Measurements from ENCODE around the gene FUT9.

Gene FUT9

GRCh38 chr6:95998133-95998532 lies 17.6 kb upstream of the FUT9 start:
- in situ Hi-C loops (cut with MboI; ENCODE audit: low pct_unique_long_range_greater_than_20kb, low sequenced_read_pairs, unreplicated experiment): no loop called here
- no peak for TF ChIP-seq CTCF (IDR thresholded peaks at IDR 0.05; ENCODE audit: extremely low read depth, insufficient read depth, missing control alignments)
- DNase-seq (ENCODE audit: low spot score): no peak

- DNase-seq (ENCODE audit: low spot score): no peak
- TF ChIP-seq CTCF (IDR thresholded peaks at IDR 0.05; ENCODE audit: extremely low read depth, insufficient read depth, missing control alignments): no peak
- in situ Hi-C loops (cut with MboI; ENCODE audit: low pct_unique_long_range_greater_than_20kb, low sequenced_read_pairs, unreplicated experiment): no loop called here
These were observed 13.7 kb upstream of the FUT9 start for GRCh38 chr6:96001891-96002575.

GRCh38 chr6:96002576-96002910 lies 13.2 kb upstream of the FUT9 start:
- in situ Hi-C loops (cut with MboI; ENCODE audit: low pct_unique_long_range_greater_than_20kb, low sequenced_read_pairs, unreplicated experiment): no loop called here
- no peak for TF ChIP-seq CTCF (IDR thresholded peaks at IDR 0.05; ENCODE audit: extremely low read depth, insufficient read depth, missing control alignments)
- no peak for DNase-seq (ENCODE audit: low spot score)

GRCh38 chr6:96002912-96003311 lies 12.9 kb upstream of the FUT9 start:
- in situ Hi-C loops (cut with MboI; ENCODE audit: low pct_unique_long_range_greater_than_20kb, low sequenced_read_pairs, unreplicated experiment): no loop called here
- no peak for DNase-seq (ENCODE audit: low spot score)

GRCh38 chr6:96007663-96008062 lies 8.1 kb upstream of the FUT9 start:
- TF ChIP-seq CTCF (IDR thresholded peaks at IDR 0.05; ENCODE audit: extremely low read depth, insufficient read depth, missing control alignments): no peak
- no peak for DNase-seq (ENCODE audit: low spot score)
- in situ Hi-C loops (cut with MboI; ENCODE audit: low pct_unique_long_range_greater_than_20kb, low sequenced_read_pairs, unreplicated experiment): no loop called here

More at GRCh38 chr6:96002912-96003311, 12.9 kb upstream of the FUT9 start:
- no peak for TF ChIP-seq CTCF (IDR thresholded peaks at IDR 0.05; ENCODE audit: extremely low read depth, insufficient read depth, missing control alignments)

GRCh38 chr6:96013531-96013930 lies 2.2 kb upstream of the FUT9 start:
- TF ChIP-seq CTCF (IDR thresholded peaks at IDR 0.05; ENCODE audit: extremely low read depth, insufficient read depth, missing control alignments): no peak
- in situ Hi-C loops (cut with MboI; ENCODE audit: low pct_unique_long_range_greater_than_20kb, low sequenced_read_pairs, unreplicated experiment): no loop called here
- DNase-seq (ENCODE audit: low spot score): no peak

All from GM13977 (cell line).